Karpas-422 (cell line): Measurements from ENCODE around the gene FOXB1. TPM values are rescaled to one million over a fixed set of nuclear protein-coding genes. Genes with fewer than 3 reads are reported as not detected.

Source experiments
- DNase-seq: peaks from one replicate; pipeline ENCODE4 v3.0.0-alpha.2; 2015
- H2AFZ ChIP-seq: fragments of 200-600 bp; sonication (generic); 2 replicates; pipeline ENCODE4 v1.6.1; 2014; ENCODE audit warnings: antibody characterized with exemption, low read length, mixed read lengths
- H3K27ac ChIP-seq: fragments of 200-600 bp; sonication (generic); 2 replicates; pipeline ENCODE4 v1.5.1; 2014; ENCODE audit warnings: mild to moderate bottlenecking, low read length, moderate library complexity
- H3K27me3 ChIP-seq: fragments of 200-600 bp; sonication (generic); 2 replicates; pipeline ENCODE4 v1.6.1; 2014; ENCODE audit warnings: low read length, mixed read lengths
- H3K36me3 ChIP-seq: fragments of 200-600 bp; sonication (generic); 2 replicates; pipeline ENCODE4 v1.6.1; 2014; ENCODE audit warnings: low read length, mixed read lengths; ENCODE audit not compliant: insufficient read depth
- H3K4me1 ChIP-seq: fragments of 200-600 bp; sonication (generic); 2 replicates; pipeline ENCODE4 v1.6.1; 2014; ENCODE audit warnings: mild to moderate bottlenecking, low read length, mixed read lengths
- H3K4me2 ChIP-seq: fragments of 200-600 bp; sonication (generic); 2 replicates; pipeline ENCODE4 v1.6.1; 2014; ENCODE audit warnings: low read length, low read depth, mild to moderate bottlenecking; ENCODE audit not compliant: poor library complexity, severe bottlenecking
- H3K4me3 ChIP-seq: fragments of 200-600 bp; sonication (generic); 2 replicates; pipeline ENCODE4 v1.5.1; 2014; ENCODE audit warnings: mild to moderate bottlenecking, antibody characterized with exemption, low read length, mixed read lengths
- H3K79me2 ChIP-seq: fragments of 200-600 bp; sonication (generic); 2 replicates; pipeline ENCODE4 v1.6.1; 2014; ENCODE audit warnings: mild to moderate bottlenecking, low read length, mixed read lengths
- H3K9ac ChIP-seq: fragments of 200-600 bp; sonication (generic); 2 replicates; pipeline ENCODE4 v1.6.0; 2014; ENCODE audit warnings: low read length
- H3K9me2 ChIP-seq: fragments of 200-600 bp; sonication (generic), shearing (Covaris generic); replicated peaks from 2 replicates; pipeline ENCODE4 v1.6.0; 2014; ENCODE audit warnings: mild to moderate bottlenecking, low read length, moderate library complexity; ENCODE audit not compliant: insufficient read depth
- H3K9me3 ChIP-seq: fragments of 300-700, 200-600 bp; sonication (generic); 2 replicates; pipeline ENCODE4 v1.6.1; 2014; ENCODE audit warnings: low read length, mixed read lengths
- H4K20me1 ChIP-seq: fragments of 200-600 bp; sonication (generic); 2 replicates; pipeline ENCODE4 v1.6.1; 2014; ENCODE audit warnings: mild to moderate bottlenecking, antibody characterized with exemption, low read length, low read depth; ENCODE audit not compliant: insufficient read depth
- total RNA-seq: library from RNA; depleted of rRNA; stranded (reverse); fragments of >200 nt; shearing (Covaris generic); gene quantifications from 2 replicates; pipeline ENCODE4 v1.2.3, GENCODE V29; 2014; ENCODE audit warnings: low replicate concordance

The FOXB1 gene
- total RNA-seq, 1 experiment from 2014 or later = not detected

DNA sequence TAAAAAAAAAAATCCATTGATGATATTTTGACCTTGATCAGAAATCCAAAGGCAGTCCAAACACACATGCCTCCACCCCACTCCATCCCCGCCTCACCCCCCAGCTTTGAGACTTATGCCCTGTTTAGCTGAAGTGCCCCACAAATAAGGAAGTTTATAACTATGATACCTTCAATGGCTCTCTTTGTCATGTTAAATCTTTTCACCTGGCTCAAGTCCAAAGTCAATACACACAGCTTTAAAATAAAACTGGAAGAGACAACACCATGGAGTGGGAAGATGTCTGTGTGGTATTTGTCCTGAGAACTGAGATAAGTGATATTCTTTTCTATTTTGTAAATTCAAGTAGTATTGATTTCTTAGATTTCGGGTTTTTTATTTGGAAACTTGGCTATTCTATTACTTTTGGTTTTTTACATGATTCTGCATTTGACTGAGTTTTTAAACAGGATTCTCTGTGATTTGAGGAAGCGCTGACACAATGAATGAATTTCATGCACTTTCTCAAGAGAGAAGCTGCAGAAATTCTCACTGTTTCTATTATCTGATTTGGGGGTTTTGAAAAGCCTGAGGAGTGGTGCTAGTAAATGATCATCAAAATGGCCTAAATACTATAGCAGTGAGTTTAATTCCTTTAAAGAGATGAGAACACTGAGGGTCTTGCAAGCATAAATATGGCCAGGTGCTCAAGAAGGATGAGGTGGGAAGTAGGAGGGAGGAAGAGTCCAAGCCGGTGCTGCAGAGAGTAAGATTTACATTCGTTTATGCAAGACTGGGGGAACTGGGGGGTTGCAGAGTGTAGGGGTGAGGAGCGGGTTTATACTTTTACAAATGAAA lies 5.2 kb downstream of the FOXB1 start:
- Histone ChIP-seq H3K4me3 (no peak overlapping the region), H3K27ac (no peak overlapping the region), H3K9ac (no peak overlapping the region), H3K9me2 (no peaks in the 10 kb centered on the region), H3K4me2 (no peak overlapping the region), H2AFZ (no peak overlapping the region), H4K20me1 (no peaks in the 10 kb centered on the region), H3K79me2 (no peaks in the 10 kb centered on the region), H3K27me3 (no peaks in the 10 kb centered on the region), H3K9me3 (no peaks in the 10 kb centered on the region), H3K4me1 (no peaks in the 10 kb centered on the region), H3K36me3 (no peaks in the 10 kb centered on the region)
- DNase-seq = no peak

DNA sequence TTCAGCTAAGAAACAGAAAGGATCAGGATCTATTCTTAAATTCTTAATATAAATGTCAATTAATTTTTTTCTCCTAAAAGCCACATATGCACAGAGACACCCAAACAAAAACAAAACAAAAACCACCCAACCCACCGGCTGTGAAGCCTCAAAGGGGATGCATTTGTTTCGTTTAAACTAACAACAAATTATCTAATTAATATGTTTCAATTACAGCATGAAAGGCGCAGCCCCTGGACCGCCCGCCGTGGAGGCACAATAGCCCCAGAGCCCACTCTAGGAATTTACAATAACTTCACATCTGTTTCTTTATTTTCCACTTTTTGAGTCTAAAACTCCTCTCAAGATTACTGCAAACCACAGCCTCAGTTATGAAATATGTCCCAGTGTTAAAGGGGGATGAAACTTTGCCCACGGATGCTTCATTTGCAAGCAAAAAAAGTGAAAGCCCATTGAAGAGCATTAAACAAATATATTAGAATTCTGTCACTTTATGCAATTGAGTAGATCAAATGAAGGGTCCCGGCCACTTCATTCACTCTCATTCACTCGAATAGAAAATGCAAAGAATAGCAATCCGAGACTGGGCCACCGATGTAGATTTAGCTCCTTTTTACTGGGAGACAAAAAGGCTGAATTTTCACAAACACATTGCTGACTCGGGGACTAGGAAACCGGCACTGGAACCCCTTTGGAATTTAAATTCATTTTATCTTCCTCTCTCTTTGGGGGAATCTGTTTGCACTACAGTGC lies 6.0 kb downstream of the FOXB1 start:
- no peak overlapping the region for H3K4me3 ChIP-seq
- no peaks in the 10 kb centered on the region for H3K36me3 ChIP-seq
- no peaks in the 10 kb centered on the region for H3K4me1 ChIP-seq
- no peak overlapping the region for H2AFZ ChIP-seq
- H4K20me1 ChIP-seq = no peaks in the 10 kb centered on the region
- no peaks in the 10 kb centered on the region for H3K79me2 ChIP-seq
- no peak for DNase-seq
- H3K9ac ChIP-seq = no peak overlapping the region
- H3K9me2 ChIP-seq = no peaks in the 10 kb centered on the region
- H3K27me3 ChIP-seq = no peaks in the 10 kb centered on the region
- H3K9me3 ChIP-seq = no peaks in the 10 kb centered on the region
- no peak overlapping the region for H3K27ac ChIP-seq
- H3K4me2 ChIP-seq = no peak overlapping the region

DNA sequence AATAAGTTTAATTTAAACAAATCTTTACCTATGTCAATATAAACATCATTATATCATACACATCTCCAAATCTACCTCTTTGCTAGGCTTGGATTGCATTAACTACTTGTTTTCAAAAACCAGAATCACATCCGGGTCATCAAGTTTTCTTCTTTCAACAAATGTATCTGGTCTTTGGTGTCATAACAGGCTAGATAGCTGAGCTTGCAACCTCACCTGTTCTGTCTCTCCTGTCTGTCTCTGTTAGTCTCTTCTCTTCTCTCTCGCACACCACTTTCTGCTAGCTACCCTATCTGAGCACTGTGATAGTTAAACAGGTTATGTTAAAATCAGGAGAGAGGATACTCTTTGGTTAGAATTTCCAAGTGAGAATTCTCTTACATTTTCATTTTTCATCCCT lies 6.7 kb downstream of the FOXB1 start:
- H4K20me1 ChIP-seq = no peaks in the 10 kb centered on the region
- no peaks in the 10 kb centered on the region for H3K9me2 ChIP-seq
- H3K27ac ChIP-seq = no peak overlapping the region
- H3K79me2 ChIP-seq = no peaks in the 10 kb centered on the region
- no peak overlapping the region for H3K4me3 ChIP-seq
- no peak overlapping the region for H3K9ac ChIP-seq
- no peaks in the 10 kb centered on the region for H3K4me1 ChIP-seq
- no peaks in the 10 kb centered on the region for H3K9me3 ChIP-seq
- H3K4me2 ChIP-seq = no peak overlapping the region
- H3K36me3 ChIP-seq = no peaks in the 10 kb centered on the region
- no peak overlapping the region for H2AFZ ChIP-seq
- H3K27me3 ChIP-seq = no peaks in the 10 kb centered on the region
- DNase-seq = no peak

DNA sequence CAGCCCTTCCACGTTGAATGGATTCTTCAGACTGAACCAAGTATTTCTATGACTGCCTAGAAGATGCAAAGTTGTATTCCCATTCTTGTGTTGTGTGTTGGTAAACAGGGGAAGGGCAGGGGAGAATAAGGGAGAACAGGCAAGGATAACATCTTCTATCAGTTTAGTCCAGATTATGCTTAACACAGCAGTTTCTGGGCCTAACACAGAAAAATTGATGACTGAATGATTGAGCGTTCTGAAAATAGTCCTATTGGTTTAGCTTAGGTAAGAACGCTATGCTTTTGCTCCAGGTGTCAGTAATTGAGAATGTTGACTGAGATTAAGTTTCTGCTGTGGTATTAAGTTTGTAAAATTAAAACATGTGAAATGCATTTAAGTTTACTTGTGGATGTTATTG lies 8.6 kb downstream of the FOXB1 start:
- Histone ChIP-seq H3K4me2 (no peak overlapping the region), H3K9ac (no peak overlapping the region), H2AFZ (no peak overlapping the region), H3K36me3 (no peaks in the 10 kb centered on the region), H3K4me3 (no peak overlapping the region), H3K9me3 (no peaks in the 10 kb centered on the region), H3K9me2 (no peaks in the 10 kb centered on the region), H3K27me3 (no peaks in the 10 kb centered on the region), H3K79me2 (no peaks in the 10 kb centered on the region), H3K4me1 (no peaks in the 10 kb centered on the region), H4K20me1 (no peaks in the 10 kb centered on the region), H3K27ac (no peak overlapping the region)
- no peak for DNase-seq

DNA sequence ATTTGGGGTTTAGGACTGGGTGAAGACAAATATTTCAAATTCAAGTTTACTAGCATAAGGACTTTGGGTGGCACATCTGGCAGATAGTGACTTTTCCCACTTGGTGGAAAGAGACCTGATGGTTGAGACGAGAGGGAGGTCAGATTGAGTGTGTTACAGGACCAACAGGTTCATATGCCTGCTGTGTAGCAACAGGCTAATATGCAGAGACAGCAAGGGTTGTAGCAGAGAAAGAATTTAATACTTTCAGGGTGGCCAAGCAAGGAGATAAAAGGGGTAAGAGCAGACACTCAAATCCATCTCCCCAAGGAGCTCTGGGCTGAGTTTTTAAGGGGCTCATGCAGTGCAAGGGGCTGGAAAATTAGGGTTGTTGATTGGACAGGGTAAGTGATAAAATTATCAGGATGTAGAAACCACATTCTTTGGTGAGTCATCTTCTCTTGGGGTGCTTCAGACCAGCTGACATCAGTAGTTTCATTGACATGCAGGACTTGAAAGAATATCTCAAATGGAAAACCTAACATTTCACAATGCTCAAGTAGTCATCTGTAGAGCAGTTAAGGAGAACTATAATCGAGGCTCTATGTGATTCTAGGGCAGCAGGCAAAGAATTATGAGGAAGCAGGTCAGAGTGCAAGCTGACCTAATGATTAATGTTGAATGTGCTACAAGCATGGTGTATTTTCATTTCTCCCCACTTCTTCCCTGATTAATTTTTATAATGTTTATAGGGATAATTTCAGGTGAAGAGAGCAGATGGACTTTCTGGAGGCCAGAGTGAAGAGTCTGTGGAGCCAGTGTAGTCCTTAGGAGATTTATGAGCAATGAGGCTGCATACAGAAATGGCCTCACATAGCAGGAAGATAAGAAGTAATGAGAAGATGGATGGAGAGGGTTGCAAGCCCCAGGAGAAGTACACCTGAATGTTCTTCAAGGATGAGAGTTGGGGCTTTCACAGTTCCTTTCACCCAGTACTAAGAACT lies 13.7 kb downstream of the FOXB1 start:
- DNase-seq = no peak
- no peaks in the 10 kb centered on the region for H4K20me1 ChIP-seq
- no peaks in the 10 kb centered on the region for H3K9me3 ChIP-seq
- no peak overlapping the region for H3K27ac ChIP-seq
- H3K4me1 ChIP-seq = no peaks in the 10 kb centered on the region
- H3K36me3 ChIP-seq = no peaks in the 10 kb centered on the region
- H3K9ac ChIP-seq = no peak overlapping the region
- H2AFZ ChIP-seq = no peak overlapping the region
- H3K4me2 ChIP-seq = no peak overlapping the region
- no peaks in the 10 kb centered on the region for H3K79me2 ChIP-seq
- H3K9me2 ChIP-seq = no peaks in the 10 kb centered on the region
- no peaks in the 10 kb centered on the region for H3K27me3 ChIP-seq
- H3K4me3 ChIP-seq = no peak overlapping the region

DNA sequence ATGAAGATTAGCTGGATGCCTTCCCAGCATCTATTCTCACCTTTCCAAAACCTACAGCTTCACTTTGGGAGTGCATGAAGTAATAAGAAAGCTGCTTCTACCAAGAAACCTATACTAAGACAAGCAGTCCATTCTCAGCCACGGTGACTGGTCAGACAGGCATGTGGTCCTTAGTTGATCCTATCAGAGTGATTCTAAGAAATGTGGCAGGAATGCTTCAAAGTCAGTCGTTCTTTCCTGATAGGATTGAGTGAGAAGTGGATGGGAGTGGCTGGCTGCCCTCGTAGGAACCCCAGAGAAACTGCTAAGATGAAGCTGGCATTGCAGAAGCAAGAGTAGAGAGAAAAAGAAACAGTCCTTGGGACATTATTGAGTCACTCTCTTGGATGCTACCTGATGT lies 16.6 kb downstream of the FOXB1 start:
- Histone ChIP-seq H3K4me3 (no peak overlapping the region), H2AFZ (no peak overlapping the region), H3K79me2 (no peaks in the 10 kb centered on the region), H3K4me2 (no peak overlapping the region), H3K9me2 (no peaks in the 10 kb centered on the region), H3K4me1 (no peaks in the 10 kb centered on the region), H3K27me3 (no peaks in the 10 kb centered on the region), H4K20me1 (no peaks in the 10 kb centered on the region), H3K27ac (no peak overlapping the region), H3K36me3 (no peaks in the 10 kb centered on the region), H3K9ac (no peak overlapping the region), H3K9me3 (no peaks in the 10 kb centered on the region)
- DNase-seq = no peak

DNA sequence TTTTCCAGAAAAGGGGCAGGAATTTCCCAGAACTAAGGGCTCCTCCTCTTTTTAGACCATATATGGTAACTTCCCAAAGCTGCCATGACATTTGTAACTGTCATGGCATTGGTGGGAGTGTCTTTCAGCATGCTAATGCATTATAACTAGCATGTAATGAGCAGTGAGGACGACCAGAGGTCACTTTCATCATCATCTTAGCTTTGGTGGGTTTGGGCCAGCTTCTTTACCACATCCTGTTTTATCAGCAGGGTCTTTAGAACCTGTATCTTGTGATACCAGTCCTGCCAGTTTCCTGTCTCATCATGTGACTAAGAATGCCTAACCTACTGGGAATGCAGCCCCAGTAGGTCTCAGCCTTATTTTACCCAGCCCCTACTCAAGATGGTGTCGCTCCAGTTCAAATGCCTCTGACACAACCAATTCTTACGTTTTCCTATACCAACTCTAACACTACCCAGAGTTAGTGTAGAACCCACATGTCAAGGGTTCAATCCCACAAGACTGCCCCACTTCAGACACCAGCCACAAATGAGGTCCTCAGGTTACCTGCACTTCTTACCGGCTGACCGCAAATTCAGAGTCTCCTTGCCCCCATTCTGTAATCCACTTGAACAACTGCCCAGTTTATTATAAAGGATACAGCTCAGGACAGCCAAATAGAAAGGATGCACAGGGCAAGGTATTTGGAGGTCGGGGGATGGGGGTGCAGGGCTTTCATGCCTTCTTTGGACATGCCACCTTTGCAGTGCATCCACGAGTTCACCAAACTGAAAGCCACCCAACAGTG lies 17.7 kb downstream of the FOXB1 start:
- Histone ChIP-seq H3K4me1 (no peaks in the 10 kb centered on the region), H4K20me1 (no peaks in the 10 kb centered on the region), H2AFZ (no peak overlapping the region), H3K27me3 (no peaks in the 10 kb centered on the region), H3K9me3 (no peaks in the 10 kb centered on the region), H3K79me2 (no peaks in the 10 kb centered on the region), H3K36me3 (no peaks in the 10 kb centered on the region), H3K4me3 (no peak overlapping the region), H3K9me2 (no peaks in the 10 kb centered on the region), H3K27ac (no peak overlapping the region), H3K9ac (no peak overlapping the region), H3K4me2 (no peak overlapping the region)
- DNase-seq = no peak
